K562 treated with DMSO at 1 percent for 4 hours (cell line): ENCODE data around the gene DCX. TPM values are rescaled to one million over a fixed set of nuclear protein-coding genes. Genes with fewer than 3 reads are reported as not detected.

Source experiments
- total RNA-seq: library from RNA; unstranded; fragments of 300-600 nt; gene quantifications from 2 replicates; pipeline ENCODE4 v1.2.3, GENCODE V29; 2022; ENCODE audit not compliant: insufficient read depth

Gene DCX
- total RNA-seq: not detected in 2 replicates

GRCh38 chrX:111411983-111412382, at the start of gene DCX:
DCX (minus strand) TSS chrX:111412192; CDS start chrX:111410398, 1,794 bp downstream.

DNA sequence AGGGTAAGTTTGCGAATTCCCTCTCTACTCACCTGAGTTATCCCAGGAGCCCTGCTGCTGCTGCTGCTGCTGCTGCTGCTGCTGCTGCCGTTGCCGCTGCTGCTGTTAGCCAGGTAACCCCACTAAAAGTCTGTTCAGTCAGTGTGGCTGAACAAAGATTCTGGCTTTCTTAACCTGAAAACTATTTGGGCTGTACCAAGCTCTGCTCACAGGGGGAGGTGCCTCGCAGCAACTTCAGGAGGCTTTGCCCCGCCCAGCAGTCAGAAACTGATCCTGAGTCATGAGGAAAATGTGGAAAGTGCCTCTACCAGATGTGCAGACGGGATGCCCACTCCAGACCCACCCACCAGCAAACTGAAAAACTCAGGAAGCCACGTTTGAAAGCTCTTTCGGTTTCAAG, 141.7 kb downstream of the DCX start, which contains the start of gene CAPN6:
TSS of gene CAPN6 (minus strand) at position 145 of the 400 bp plus-strand sequence. CDS start 6,547 bp downstream, outside the sequence.

Other genes starting within 250 kb of the DCX start
- gene CAPN6, start 141.7 kb downstream of the DCX start, total RNA-seq: not detected in 2 replicates
- gene SERTM2, start 99.5 kb upstream of the DCX start, total RNA-seq: not detected in 2 replicates